ENCODE measurements around the gene ADPRM.

Gene ADPRM

DNA sequence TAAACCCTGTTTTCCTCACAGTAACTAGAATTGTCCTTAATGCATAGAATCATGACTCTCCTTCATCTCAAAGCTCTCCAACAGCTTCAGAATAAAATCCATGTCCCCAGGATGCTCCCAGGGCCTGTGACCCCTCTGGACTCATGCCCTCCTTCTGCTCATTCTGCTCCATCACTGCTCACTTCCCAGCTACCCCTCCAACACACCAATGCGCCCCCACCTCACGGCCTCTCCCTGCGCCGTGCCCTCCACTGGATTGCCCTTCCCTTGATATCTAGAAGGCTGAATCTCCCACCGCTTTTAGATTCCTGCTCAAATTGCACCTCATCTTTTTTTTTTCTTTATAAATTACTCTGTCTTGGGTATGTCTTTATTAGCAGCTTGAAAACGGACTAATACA, 45.0 kb downstream of the ADPRM start:
- no peak for DNase-seq

DNA sequence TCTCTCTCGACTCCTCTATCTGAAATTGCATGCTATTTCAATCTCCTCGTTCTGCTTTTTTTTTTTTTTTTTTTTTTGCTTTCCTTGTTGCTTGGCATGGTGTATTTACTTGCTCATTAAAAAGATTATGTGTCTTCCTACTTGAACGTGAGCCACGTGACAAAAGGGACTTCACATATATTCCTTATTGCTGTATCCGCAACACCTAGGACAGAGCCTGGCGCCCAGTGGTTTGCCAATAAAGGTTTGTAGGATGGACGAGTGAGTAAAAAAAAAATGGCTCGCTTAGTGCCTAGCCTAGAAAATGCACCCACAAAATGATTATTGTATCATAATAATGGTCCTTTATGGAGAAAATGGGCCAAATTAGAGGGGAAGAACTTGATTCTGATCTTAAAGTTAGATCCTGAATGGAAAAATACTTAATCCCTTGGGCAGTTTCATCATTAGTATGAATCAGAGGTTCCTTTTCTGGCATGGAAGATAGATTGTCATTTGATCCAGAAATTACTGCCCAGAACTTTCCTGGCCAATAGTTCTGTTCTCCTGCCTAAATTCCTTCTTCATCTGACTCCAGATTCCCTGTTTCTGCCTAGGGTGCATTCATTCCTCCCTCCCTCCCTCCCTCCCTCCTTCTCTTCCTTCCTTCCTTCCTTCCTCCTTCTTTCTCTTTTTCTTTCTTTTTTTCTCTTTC, 46.1 kb downstream of the ADPRM start:
- no peak for DNase-seq

DNA sequence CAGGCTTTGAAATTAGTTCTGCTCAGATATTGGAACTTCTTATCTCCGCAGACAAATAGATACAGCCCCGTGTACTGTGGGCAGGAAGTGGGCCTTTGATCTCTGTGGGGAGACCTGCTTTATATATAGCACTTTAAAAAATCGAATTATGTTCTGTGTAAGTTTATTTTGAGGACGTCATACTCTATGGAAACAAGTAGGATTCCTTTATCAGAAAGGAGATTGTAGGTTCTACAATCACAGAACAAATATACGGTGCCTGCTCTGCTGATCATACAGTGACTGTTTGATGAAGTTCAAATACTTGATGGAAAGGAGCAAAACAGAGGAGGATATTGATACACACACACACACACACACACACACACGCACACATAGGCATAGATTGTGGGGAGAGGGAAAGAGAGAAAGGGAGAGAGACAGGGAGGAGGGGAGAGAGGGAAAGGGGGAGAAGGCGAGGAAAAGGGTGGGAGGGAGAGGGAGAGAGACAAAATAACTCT, 47.2 kb downstream of the ADPRM start:
- no peak for DNase-seq

DNA sequence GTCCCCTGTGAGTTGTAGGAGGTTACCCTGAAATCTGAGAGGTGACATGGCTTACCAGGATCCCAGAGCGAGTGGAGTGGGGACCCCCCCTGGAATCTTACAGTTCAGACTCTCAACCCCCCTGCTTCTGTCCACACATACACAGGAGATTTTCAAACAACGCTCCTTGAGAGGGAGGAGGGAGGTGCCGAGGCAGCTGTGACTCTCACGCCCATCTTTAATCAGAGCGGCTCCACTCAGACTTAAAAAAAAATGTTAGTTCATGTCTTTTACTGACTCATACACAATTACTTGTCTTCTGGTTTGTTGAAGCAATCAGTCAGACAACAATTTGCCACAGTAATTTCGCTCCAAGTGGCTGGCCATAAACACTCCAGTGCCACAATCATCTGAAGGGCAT, 47.8 kb downstream of the ADPRM start:
- DNase-seq: no peak

DNA sequence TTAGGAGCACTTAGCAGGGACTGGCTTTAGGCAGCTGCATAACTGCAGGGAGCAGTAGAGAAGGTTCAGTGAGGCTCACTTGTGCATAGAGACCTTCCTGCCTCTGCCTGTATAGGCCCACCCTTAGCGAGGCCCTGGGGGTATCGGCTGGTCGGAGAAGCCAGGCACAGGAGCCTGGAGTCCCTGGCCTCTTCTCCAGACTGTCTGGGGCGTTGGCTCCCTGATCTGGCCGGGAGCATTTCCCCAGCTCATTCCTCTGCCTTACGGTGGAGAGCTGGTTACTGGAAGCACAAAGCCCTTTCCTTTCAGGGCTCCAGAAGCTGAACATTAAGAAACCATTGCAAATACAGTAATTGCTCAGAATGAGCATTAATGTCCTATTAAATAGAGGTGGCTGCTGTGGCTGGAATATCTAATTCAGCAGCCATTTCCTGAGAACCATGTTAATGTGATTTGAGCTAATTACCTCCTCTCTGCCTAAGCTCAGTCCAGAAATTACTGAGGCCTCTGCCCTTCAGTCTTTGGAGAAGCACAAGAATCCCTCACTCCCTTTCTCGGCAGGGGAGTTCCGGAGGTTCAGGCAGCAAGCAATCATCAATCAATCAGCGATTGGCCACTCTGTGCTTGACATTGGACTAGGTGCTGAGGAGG, 51.3 kb downstream of the ADPRM start:
- no peak for DNase-seq

DNA sequence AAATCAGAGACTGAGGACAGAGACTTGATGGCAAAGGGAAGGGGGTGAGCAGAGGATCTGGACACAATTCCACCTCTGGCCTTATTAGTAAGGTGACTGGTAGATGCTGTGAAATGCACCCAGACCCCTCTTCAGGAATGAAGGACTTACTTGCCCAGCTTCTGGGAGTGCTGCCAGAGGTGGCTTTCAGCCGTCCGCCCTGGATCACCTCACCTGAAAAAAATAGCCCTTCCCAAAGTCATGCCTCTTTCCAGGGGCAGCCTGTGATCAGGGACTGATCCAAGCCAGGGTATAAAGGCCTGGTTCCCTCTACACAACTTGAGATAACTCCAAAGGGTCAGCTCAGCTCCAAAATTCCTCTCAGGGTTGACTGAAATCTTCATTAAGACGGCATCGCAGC, 52.8 kb downstream of the ADPRM start:
- no peak for DNase-seq

DNA sequence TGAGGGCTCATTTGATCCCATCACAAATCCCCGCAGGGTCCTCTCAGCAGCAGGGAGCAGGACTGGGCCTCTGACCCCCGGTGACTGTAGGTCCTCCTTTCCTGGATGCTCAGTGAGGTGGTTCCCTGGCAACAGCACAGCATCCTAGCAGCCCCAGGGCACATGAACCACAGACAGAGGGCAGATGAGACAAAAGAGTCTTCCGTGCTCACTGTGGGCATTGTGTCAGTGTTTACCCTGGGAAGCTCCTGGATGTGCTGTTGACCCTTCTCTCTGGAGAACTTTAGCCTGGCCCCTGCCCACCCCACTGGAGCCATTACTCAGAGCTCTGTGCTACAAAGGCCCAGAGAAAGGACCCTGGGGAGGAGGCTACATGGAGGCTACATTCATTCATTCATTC, 54.2 kb downstream of the ADPRM start:
- DNase-seq: no peak

DNA sequence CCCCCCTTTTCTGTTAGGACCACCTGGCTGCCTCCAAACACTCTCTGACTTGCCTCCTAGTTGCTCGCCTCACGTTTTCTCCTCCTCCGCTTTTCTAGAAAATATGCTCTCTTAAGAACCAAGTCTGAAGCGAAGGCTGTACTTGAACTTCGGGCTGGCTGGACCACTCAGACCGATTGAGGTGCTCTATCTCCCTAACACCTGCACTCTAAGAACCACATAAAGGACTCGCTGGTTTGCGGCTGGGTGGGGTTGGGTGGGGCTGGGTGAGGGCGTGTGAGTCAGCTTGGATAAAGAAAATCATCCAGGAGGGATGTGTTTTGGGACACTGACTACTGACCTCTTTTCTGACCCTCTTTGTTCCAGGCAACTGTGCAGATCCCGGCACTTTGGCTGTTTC, 55.3 kb downstream of the ADPRM start:
- DNase-seq: no peak

DNA sequence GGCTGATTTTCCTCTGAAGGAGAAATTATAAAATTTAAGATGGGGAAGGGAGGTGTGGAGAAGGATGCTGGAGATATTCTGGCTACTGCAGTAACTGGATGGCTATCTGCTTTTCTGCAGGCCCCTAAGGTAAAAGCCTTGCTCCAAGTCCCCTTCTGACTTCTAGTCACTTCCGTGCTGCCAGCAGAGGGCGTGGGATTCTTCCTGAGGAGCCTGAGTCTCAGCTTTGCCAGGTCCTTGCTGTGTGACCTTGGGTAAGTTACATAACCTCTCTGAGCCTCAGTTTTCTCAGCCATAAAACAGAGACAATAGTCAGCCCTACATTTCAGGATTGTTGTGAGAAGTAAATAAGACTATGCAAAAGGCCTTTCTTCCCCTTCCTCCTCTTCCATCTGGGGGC, 56.7 kb downstream of the ADPRM start:
- DNase-seq: no peak

DNA sequence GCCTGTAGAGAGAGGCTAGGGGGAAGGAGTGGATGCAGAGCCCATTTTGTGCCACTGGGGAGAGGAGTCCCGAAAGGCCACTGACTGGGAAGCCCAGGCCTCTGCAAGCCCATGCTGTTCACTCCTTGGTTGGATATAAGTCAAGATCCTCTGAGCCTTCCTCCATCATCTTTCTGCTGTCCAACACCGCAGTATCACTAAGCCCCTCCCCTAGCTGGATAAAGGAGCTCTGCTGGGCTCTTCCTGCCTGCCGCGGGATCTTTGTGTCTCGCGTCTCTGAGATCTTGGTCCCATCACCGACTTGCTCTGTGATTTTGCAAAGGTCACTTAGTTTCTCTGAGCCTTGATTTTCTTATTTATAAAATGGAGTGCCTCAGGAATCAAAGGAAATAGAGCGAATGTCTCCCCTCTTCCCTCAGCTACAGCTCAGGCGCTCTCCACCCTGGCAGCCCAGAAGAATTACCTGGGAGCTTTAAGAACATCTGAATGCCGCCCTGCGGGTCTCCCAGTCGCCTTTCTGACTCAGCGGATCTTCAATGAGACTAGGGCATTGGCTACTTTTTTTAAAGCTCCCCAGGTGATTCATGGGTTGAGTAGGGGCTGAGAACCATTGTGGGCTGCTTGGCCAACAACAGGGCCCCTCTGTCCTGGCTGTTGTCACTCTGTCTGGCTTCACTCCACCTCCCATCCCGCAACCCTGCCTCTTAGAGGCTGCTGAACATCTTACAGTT, 57.6 kb downstream of the ADPRM start:
- no peak for DNase-seq

DNA sequence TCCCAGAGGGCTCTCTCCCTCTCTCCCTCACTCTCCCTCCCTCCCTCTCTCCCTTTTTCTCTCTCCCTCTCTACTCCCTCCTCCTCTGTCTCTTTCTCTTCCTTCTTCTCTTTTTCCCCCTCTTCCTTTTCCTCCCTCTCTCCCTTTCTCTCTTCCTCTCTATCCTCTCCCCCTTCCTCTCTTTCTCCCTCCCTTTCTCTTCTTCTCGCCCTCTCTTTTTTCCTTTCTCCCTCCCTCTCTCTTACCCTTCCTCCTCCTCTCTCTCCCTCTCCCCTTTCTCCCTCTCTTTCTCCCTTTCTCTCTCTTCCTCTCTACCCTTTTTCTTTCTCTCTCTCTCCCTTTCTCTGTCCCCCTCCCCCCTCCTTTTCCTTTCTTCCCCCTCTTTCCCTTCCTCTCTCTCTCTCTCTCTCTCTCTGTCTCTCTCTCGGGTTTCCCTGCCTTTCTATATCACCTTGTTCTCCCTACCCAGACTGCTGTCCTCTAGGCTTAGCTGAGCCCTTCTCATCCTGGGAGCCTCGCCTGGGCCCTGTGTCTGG, 58.3 kb downstream of the ADPRM start:
- no peak for DNase-seq

DNA sequence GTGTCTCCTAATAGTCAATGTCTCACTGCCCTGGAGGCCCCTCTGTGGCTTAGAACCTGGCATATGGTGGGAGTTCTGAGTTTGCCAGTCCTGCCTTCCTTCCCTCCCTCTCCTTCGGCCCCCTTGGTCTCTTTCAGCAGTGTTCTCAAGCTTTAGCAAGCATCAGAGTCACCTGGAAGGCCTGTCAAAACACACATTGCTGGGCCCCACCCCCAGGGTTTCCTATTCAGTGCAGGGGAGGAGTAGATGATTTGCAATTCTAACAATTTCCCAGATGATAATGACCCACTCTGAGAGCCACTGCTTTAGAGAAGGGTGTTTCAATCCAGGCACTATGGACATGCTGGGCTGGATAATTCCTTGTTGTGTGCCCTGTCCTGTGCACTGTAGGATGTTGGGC, 58.8 kb downstream of the ADPRM start:
- DNase-seq: no peak

DNA sequence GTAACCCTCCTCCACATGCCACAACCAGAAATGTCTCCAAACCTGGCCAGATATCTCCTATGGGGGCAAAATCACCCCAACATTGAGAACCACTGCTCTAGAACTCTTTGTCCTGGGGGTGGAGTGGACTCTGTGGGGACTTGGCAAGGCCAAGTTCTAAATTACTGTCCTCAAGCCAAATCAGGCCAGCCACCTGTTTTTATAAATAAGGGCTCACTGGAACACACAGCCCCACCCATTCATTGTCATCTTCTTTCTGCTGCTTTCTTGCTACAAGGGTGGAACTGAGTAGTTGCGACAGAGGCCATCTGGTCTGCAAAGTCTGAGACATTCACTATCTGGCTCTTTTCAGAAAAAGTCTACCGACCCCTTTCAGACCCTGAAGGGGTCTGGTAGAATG, 59.2 kb downstream of the ADPRM start:
- no peak for DNase-seq

DNA sequence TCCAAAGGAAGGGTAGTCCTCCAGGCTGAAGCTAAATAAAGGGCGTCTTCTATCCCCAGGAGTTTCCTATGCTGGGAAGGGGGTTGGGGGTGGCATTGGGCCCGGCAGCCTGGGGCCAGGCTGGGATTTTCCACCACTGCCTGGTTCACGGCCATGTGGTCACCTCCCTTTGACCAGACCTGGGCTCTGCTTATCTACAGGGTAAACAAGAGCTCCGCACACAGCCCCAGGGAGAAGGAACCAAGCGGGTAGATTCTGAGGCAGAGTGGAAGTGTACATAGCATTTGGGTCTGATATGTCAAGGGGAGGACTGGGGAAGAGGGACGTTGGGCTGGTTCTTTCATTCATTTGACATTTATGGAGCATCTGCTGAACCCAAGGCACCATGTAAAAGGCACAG, 59.7 kb downstream of the ADPRM start:
- DNase-seq: no peak

DNA sequence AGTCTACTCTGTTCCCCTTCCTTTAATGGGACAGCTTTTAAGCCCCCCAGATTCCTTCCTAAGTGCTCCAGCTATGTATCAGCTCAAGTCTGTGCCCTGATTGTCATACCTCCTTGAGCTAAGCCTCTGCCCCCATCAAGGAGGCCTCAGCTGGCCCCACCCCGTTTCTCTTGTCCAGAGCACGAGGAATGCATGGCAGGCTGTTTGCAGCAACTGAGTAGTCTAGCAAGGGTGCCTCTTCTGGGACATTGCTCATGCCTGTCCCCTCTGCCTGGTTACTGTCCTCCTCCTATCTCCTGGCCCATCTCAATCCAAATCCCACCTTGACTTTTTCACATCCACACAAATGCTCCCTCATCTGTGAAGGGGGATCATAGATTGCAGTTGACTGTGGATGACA, 60.3 kb downstream of the ADPRM start:
- no peak for DNase-seq

DNA sequence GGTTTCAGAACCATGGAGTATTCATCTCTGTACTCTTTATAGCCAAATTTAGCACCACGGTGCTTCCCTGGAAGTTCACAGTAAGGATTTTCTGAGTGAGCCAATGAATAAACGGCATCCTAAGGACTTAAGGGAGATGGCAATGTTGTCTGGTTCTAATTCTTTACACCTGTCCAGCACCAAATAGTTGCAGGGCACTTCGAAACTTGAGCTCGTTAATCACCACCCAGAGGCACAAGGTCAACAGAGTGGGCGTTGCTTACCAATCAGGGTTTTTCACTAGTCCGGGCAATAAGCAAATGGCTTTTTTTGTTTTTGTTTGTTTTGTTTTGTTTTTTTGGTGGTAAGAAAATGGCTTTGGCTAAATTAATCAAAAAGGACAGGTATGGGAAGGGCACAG, 60.7 kb downstream of the ADPRM start:
- DNase-seq: no peak
